ENCODE data around the gene ENDOG.

GRCh38 chr9:128785427-128785826 lies 32.9 kb upstream of the ENDOG start:
- TF ChIP-seq POLR2A (IDR thresholded peaks at IDR 0.05; ENCODE audit: low read length) (no peak), GATA1 (IDR thresholded peaks at IDR 0.05; ENCODE audit: low read depth, low read length) (no peak)

Data from erythroblast (primary cell).